PC-9 (cell line): ENCODE results near the gene CFAP70. TPM values are rescaled to one million over a fixed set of nuclear protein-coding genes. Genes with fewer than 3 reads are reported as not detected.

Experiments used
- BruUV-seq: library from RNA; stranded (reverse); fragments of 400-500 nt; replicated peaks from 2 replicates; lab custom pipeline; 2021; lab: Mats Ljungman, UMichigan
- CTCF ChIA-PET: fragments of 300-600 bp; sonication (Branson Sonifier 250); formaldehyde crosslinking; loops from one replicate; lab custom pipeline; 2022; ENCODE audit warnings: antibody characterized with exemption; lab: Charles Lee
- POLR2A ChIA-PET: fragments of 300-600 bp; sonication (Branson Sonifier 250); formaldehyde crosslinking; loops from one replicate; lab custom pipeline; 2022; ENCODE audit warnings: antibody characterized with exemption; ENCODE audit not compliant: unreplicated experiment; lab: Charles Lee
- DNase-seq, 2 experiments: peaks; one replicate each; pipeline versions ENCODE4 v3.0.0 to v3.0.0-alpha.2; 2015 to 2022; ENCODE audit warnings: mixed read lengths in 1 of 2
- H2AFZ ChIP-seq: fragments of 200-600 bp; sonication (generic); 2 replicates; pipeline ENCODE4 v1.8.1; 2017; ENCODE audit warnings: antibody characterized with exemption
- H3F3A ChIP-seq: fragments of 200-600 bp; sonication (generic); 2 replicates; pipeline ENCODE4 v1.8.1; 2017; ENCODE audit warnings: antibody characterized with exemption, mild to moderate bottlenecking, low read depth; ENCODE audit not compliant: insufficient read depth
- H3K27ac ChIP-seq: fragments of 200-600 bp; sonication (generic); 2 replicates; pipeline ENCODE4 v1.6.1; 2016; ENCODE audit warnings: mixed run types
- H3K27me3 ChIP-seq: fragments of 200-600 bp; sonication (generic); 2 replicates; pipeline ENCODE4 v1.6.1; 2016; ENCODE audit warnings: low read depth, mixed run types; ENCODE audit not compliant: insufficient read depth
- H3K36me3 ChIP-seq: fragments of 200-600 bp; sonication (generic); 2 replicates; pipeline ENCODE4 v1.6.1; 2016; ENCODE audit warnings: low read depth, mixed run types
- H3K4me1 ChIP-seq: fragments of 200-600 bp; sonication (generic); replicated peaks from 2 replicates; pipeline ENCODE4 v1.6.1; 2016; ENCODE audit warnings: mixed run types; ENCODE audit not compliant: insufficient read depth
- H3K4me2 ChIP-seq: fragments of 200-600 bp; sonication (generic); 2 replicates; pipeline ENCODE4 v1.6.1; 2017; ENCODE audit warnings: mixed run types
- H3K4me3 ChIP-seq: fragments of 200-600 bp; sonication (generic); 2 replicates; pipeline ENCODE4 v1.6.1; 2016; ENCODE audit warnings: mixed run types
- H3K79me2 ChIP-seq: fragments of 200-600 bp; sonication (generic); 2 replicates; pipeline ENCODE4 v1.6.1; 2017; ENCODE audit warnings: low read depth, mixed run types
- H3K9me2 ChIP-seq: fragments of 200-600 bp; sonication (generic); 2 replicates; pipeline ENCODE4 v1.8.1; 2017; ENCODE audit warnings: mild to moderate bottlenecking; ENCODE audit not compliant: insufficient read depth
- H3K9me3 ChIP-seq: fragments of 200-600 bp; sonication (generic); 2 replicates; pipeline ENCODE4 v1.8.1; 2016; ENCODE audit warnings: low read depth; ENCODE audit not compliant: insufficient read depth
- H4K20me1 ChIP-seq: fragments of 200-600 bp; sonication (generic); 2 replicates; pipeline ENCODE4 v1.8.1; 2017; ENCODE audit not compliant: insufficient read depth
- CTCF ChIP-seq: fragments of 200-600 bp; sonication (generic); conservative IDR thresholded peaks from 2 replicates; pipeline ENCODE4 v1.6.1; 2017; ENCODE audit warnings: mixed run types, antibody characterized with exemption, mild to moderate bottlenecking, moderate library complexity
- EZH2 ChIP-seq: fragments of 200-600 bp; sonication (generic); IDR thresholded peaks from 2 replicates; pipeline ENCODE4 v1.8.0; 2017; ENCODE audit warnings: antibody characterized with exemption, low read depth
- intact Hi-C: fragments of 100-400 bp; cut with micrococcal nuclease; formaldehyde crosslinking; loops from one replicate; pipeline ENCODE4 v1.10.0; 2022; ENCODE audit not compliant: unreplicated experiment
- total RNA-seq: library from RNA; stranded (reverse); gene quantifications from 2 replicates; pipeline ENCODE4 v1.2.3, GENCODE V29; 2021

Gene CFAP70
- total RNA-seq, 1 experiment from 2014 or later, result 4.1 TPM

GRCh38 chr10:73339436-73339835 is 19.2 kb downstream of the CFAP70 start:
- BruUV-seq, result no TSS peak
- H4K20me1 ChIP-seq, result no peaks in the 10 kb centered on the region
- TF ChIP-seq EZH2, result no peak
- TF ChIP-seq CTCF, result no peak
- intact Hi-C loops, result no loop called here
- no peak overlapping the region for H2AFZ ChIP-seq
- no peaks in the 10 kb centered on the region for H3K36me3 ChIP-seq
- CTCF ChIA-PET, result interaction anchor here (0.6 kb wide), 1 partner anchor 640 kb away, joined by 3 read pairs; no protein-coding TSS in a partner anchor
- no peaks in the 10 kb centered on the region for H3K9me3 ChIP-seq
- H3K4me3 ChIP-seq, result no peak overlapping the region
- no peak overlapping the region for H3K4me2 ChIP-seq
- DNase-seq, result no peak
- H3K27ac ChIP-seq, result no peak overlapping the region
- H3F3A ChIP-seq, result no peaks in the 10 kb centered on the region
- H3K9me2 ChIP-seq, result no peaks in the 10 kb centered on the region
- POLR2A ChIA-PET, result interaction anchor here (0.7 kb wide), 1 partner anchor 286 kb away, joined by 3 read pairs; no protein-coding TSS in a partner anchor
- no peaks in the 10 kb centered on the region for H3K27me3 ChIP-seq
- H3K79me2 ChIP-seq, result no peaks in the 10 kb centered on the region
- H3K4me1 ChIP-seq, result peaks cover 11% of the 10 kb centered on the region

- CTCF ChIA-PET, result interaction anchor here (0.6 kb wide), 1 partner anchor 640 kb away, joined by 3 read pairs; no protein-coding TSS in a partner anchor
These were observed 19.8 kb downstream of the CFAP70 start for GRCh38 chr10:73338801-73339368.

GRCh38 chr10:73333202-73333601 is 25.5 kb downstream of the CFAP70 start:
- Histone ChIP-seq H3K79me2 (no peaks in the 10 kb centered on the region), H3K9me3 (no peaks in the 10 kb centered on the region), H3K9me2 (no peaks in the 10 kb centered on the region), H3K4me1 (no peaks in the 10 kb centered on the region), H4K20me1 (no peaks in the 10 kb centered on the region), H3K4me2 (no peak overlapping the region), H3K36me3 (no peaks in the 10 kb centered on the region), H3F3A (no peaks in the 10 kb centered on the region), H3K27ac (no peak overlapping the region), H3K4me3 (no peak overlapping the region), H3K27me3 (no peaks in the 10 kb centered on the region), H2AFZ (no peak overlapping the region)
- ChIA-PET POLR2A (no interaction called here), CTCF (no interaction called here)
- no peak for DNase-seq
- TF ChIP-seq EZH2, result no peak
- no peak for TF ChIP-seq CTCF
- BruUV-seq, result no TSS peak
- intact Hi-C loops, result no loop called here

More at GRCh38 chr10:73338801-73339368, 19.8 kb downstream of the CFAP70 start:
- Histone ChIP-seq H3F3A (no peaks in the 10 kb centered on the region), H3K4me1 (peaks cover 11% of the 10 kb centered on the region), H3K27ac (no peak overlapping the region), H3K36me3 (no peaks in the 10 kb centered on the region), H3K9me2 (no peaks in the 10 kb centered on the region), H2AFZ (no peak overlapping the region), H3K79me2 (no peaks in the 10 kb centered on the region), H3K4me3 (no peak overlapping the region), H3K4me2 (no peak overlapping the region), H4K20me1 (no peaks in the 10 kb centered on the region), H3K27me3 (no peaks in the 10 kb centered on the region), H3K9me3 (no peaks in the 10 kb centered on the region)
- no peak for DNase-seq
- intact Hi-C loops, result no loop called here
- TF ChIP-seq CTCF, result no peak
- POLR2A ChIA-PET, result no interaction called here
- no TSS peak for BruUV-seq
